HCT116 (cell line): ENCODE measurements around the gene RGS6. TPM values are rescaled to one million over a fixed set of nuclear protein-coding genes. Genes with fewer than 3 reads are reported as not detected.

ENCODE experiments used
- ATAC-seq: fragments of 200-7000 bp; cut with Tn5 transposase; 2 replicates; pipeline ENCODE4 v1.9.1; 2020; ENCODE audit warnings: mild to moderate bottlenecking, moderate library complexity
- BruUV-seq: library from RNA; stranded (reverse); fragments of 400-500 nt; replicated peaks from 2 replicates; lab custom pipeline; 2021; lab: Mats Ljungman, UMichigan
- CTCF ChIA-PET: fragments of 300-600 bp; sonication (Branson Sonifier 250); formaldehyde crosslinking; loops from one replicate; lab custom pipeline; 2021; ENCODE audit warnings: antibody characterized with exemption; lab: Charles Lee
- POLR2A ChIA-PET: fragments of 300-600, 350-600 bp; sonication (Branson Sonifier 250); formaldehyde crosslinking; loops from one replicate; lab custom pipeline; 2021; ENCODE audit warnings: antibody characterized with exemption; lab: Charles Lee
- RAD21 ChIA-PET, 2 experiments: fragments of 300-600 bp; sonication (Branson Sonifier 250); formaldehyde crosslinking; loops; one replicate each; lab custom pipeline; 2023; ENCODE audit warnings: low total read pairs in 2 of 2; ENCODE audit not compliant: uncharacterized antibody in 2 of 2, unreplicated experiment in 2 of 2, low non-redundant PET in 1 of 2; lab: Charles Lee
- DNase-seq: peaks from one replicate; pipeline ENCODE4 v3.0.0-alpha.2; 2010; ENCODE audit warnings: low read depth, low spot score
- H2AFZ ChIP-seq: fragments of 200-600 bp; shearing (Covaris generic), sonication (generic); 2 replicates; pipeline ENCODE4 v1.6.1; 2017; ENCODE audit warnings: low read depth, mixed run types, mixed read lengths, antibody characterized with exemption, low read length; ENCODE audit not compliant: poor library complexity, severe bottlenecking
- H3K27ac ChIP-seq: 2 replicates; pipeline ENCODE4 v1.5.1; 2012; ENCODE audit warnings: low read depth, low read length
- H3K27me3 ChIP-seq: fragments of 200-600 bp; sonication (generic); 2 replicates; pipeline ENCODE4 v1.6.1; 2016; ENCODE audit warnings: mixed run types, low read length, mixed read lengths; ENCODE audit not compliant: insufficient read depth
- H3K36me3 ChIP-seq, 2 experiments: fragments of 200-500 bp in 1 of 2; fragments of 200-600 bp in 1 of 2; sonication (Bioruptor generic) in 1 of 2; sonication (generic) in 1 of 2; 2 replicates each; pipeline versions ENCODE4 v1.5.1 to v1.6.1; 2014 to 2016; ENCODE audit warnings: low read length in 2 of 2, inconsistent platforms in 1 of 2, mixed read lengths in 1 of 2, mixed run types in 1 of 2; ENCODE audit not compliant: insufficient read depth in 2 of 2, control insufficient read depth in 1 of 2
- H3K4me1 ChIP-seq, 2 experiments: fragments of 200-600 bp in 1 of 2; sonication (generic) in 1 of 2; 2 replicates each; pipeline versions ENCODE4 v1.5.1 to v1.6.1; 2012 to 2017; ENCODE audit warnings: low read length in 2 of 2, inconsistent platforms in 1 of 2, mild to moderate bottlenecking in 1 of 2, mixed read lengths in 1 of 2, mixed run types in 1 of 2, moderate library complexity in 1 of 2; ENCODE audit not compliant: insufficient read depth in 2 of 2, control insufficient read depth in 1 of 2
- H3K4me2 ChIP-seq: fragments of 200-600 bp; sonication (generic); 2 replicates; pipeline ENCODE4 v1.6.1; 2017; ENCODE audit warnings: mixed run types, low read length, mixed read lengths
- H3K4me3 ChIP-seq, 2 experiments: fragments of 200-600 bp in 1 of 2; sonication (generic) in 1 of 2; replicated peaks in 1 of 2; 2 replicates each; pipeline ENCODE4 v1.5.1; 2011 to 2016; ENCODE audit warnings: low read length in 2 of 2, control low read depth in 1 of 2, low read depth in 1 of 2, mild to moderate bottlenecking in 1 of 2, mixed read lengths in 1 of 2, mixed run types in 1 of 2
- H3K79me2 ChIP-seq: fragments of 200-600 bp; sonication (generic); 2 replicates; pipeline ENCODE4 v1.6.1; 2017; ENCODE audit warnings: mild to moderate bottlenecking, mixed run types, low read length, moderate library complexity, mixed read lengths; ENCODE audit not compliant: insufficient read depth
- H3K9ac ChIP-seq: fragments of 200-600 bp; sonication (generic); 2 replicates; pipeline ENCODE4 v1.6.1; 2016; ENCODE audit warnings: low read length, mixed read lengths
- H3K9me2 ChIP-seq: fragments of 200-600 bp; sonication (generic), shearing (Covaris generic); 2 replicates; pipeline ENCODE4 v1.6.1; 2017; ENCODE audit warnings: mixed run types, mild to moderate bottlenecking, moderate library complexity; ENCODE audit not compliant: insufficient read depth
- H3K9me3 ChIP-seq, 2 experiments: fragments of 200-500 bp in 1 of 2; fragments of 200-600 bp in 1 of 2; sonication (Bioruptor generic) in 1 of 2; sonication (generic) in 1 of 2; 2 replicates each; pipeline ENCODE4 v1.6.1; 2014 to 2017; ENCODE audit warnings: low read length in 2 of 2, mixed read lengths in 2 of 2, inconsistent platforms in 1 of 2, low read depth in 1 of 2, mild to moderate bottlenecking in 1 of 2, mixed run types in 1 of 2, moderate library complexity in 1 of 2; ENCODE audit not compliant: control insufficient read depth in 1 of 2, insufficient read depth in 1 of 2
- H4K20me1 ChIP-seq: fragments of 200-600 bp; sonication (generic), shearing (Covaris generic); 2 replicates; pipeline ENCODE4 v1.6.1; 2017; ENCODE audit warnings: mixed run types, mild to moderate bottlenecking, moderate library complexity; ENCODE audit not compliant: insufficient read depth
- CEBPB ChIP-seq: IDR thresholded peaks from 2 replicates; pipeline ENCODE4 v1.6.1; 2012; ENCODE audit warnings: low read depth
- ELF1 ChIP-seq: IDR thresholded peaks from 2 replicates; pipeline ENCODE4 v1.6.1; 2012; ENCODE audit warnings: low read depth, borderline replicate concordance
- EZH2 ChIP-seq: fragments of 200-600 bp; sonication (generic); IDR thresholded peaks from 2 replicates; pipeline ENCODE4 v1.6.1; 2017; ENCODE audit warnings: antibody characterized with exemption, mixed run types
- EZH2phosphoT487 ChIP-seq: fragments of 200-600 bp; IDR thresholded peaks from 2 replicates; pipeline ENCODE4 v1.6.1; 2018; ENCODE audit warnings: antibody characterized with exemption, borderline replicate concordance
- FOSL1 ChIP-seq: IDR thresholded peaks from 2 replicates; pipeline ENCODE4 v1.6.1; 2012; ENCODE audit warnings: low read depth
- POLR2A ChIP-seq: IDR thresholded peaks from 2 replicates; pipeline ENCODE4 v1.7.0; 2011; ENCODE audit warnings: borderline replicate concordance; ENCODE audit not compliant: insufficient read depth, insufficient read length; ENCODE audit errors: extremely low read depth
- RAD21 ChIP-seq: IDR thresholded peaks from 2 replicates; pipeline ENCODE4 v1.6.1; 2012; ENCODE audit warnings: low read depth, mild to moderate bottlenecking
- SP1 ChIP-seq: IDR thresholded peaks from 2 replicates; pipeline ENCODE4 v1.6.1; 2012; ENCODE audit warnings: low read depth
- TCF7L2 ChIP-seq: IDR thresholded peaks from 2 replicates; pipeline ENCODE4 v1.7.0; 2011; ENCODE audit warnings: borderline replicate concordance, inconsistent platforms; ENCODE audit not compliant: insufficient read depth, insufficient read length; ENCODE audit errors: extremely low read depth
- YY1 ChIP-seq: IDR thresholded peaks from 2 replicates; pipeline ENCODE4 v1.6.1; 2011; ENCODE audit warnings: low read length, low read depth, moderate library complexity, mild to moderate bottlenecking; ENCODE audit not compliant: insufficient replicate concordance; ENCODE audit errors: extremely low read depth
- ZFX ChIP-seq: fragments of 450-650 bp; IDR thresholded peaks from 2 replicates; pipeline ENCODE4 v1.6.1; 2017
- ZNF274 ChIP-seq: fragments of 200-500 bp; sonication (Bioruptor generic); IDR thresholded peaks from 2 replicates; pipeline ENCODE4 v1.6.1; 2014; ENCODE audit warnings: mild to moderate bottlenecking, low read depth, low read length, inconsistent platforms
- intact Hi-C: fragments of 100-400 bp; cut with micrococcal nuclease; formaldehyde crosslinking; loops from 2 replicates; pipeline ENCODE4 v1.10.0; 2022
- total RNA-seq: library from RNA; stranded (reverse); gene quantifications from one replicate; pipeline ENCODE4 v1.2.1, GENCODE V29; 2021; ENCODE audit not compliant: unreplicated experiment
- TF ChIP-seq, protein P1 (sequence below): IDR thresholded peaks from 2 replicates; pipeline ENCODE4 v1.6.1; 2011; ENCODE audit warnings: mild to moderate bottlenecking, low read length, moderate library complexity; ENCODE audit not compliant: insufficient replicate concordance; ENCODE audit errors: extremely low read depth
- TF ChIP-seq, protein P2 (sequence below): IDR thresholded peaks from 2 replicates; pipeline ENCODE4 v1.6.1; 2012
- TF ChIP-seq, protein P3 (sequence below): IDR thresholded peaks from 2 replicates; pipeline ENCODE4 v1.6.1; 2012
- TF ChIP-seq, protein P4 (sequence below), 3 experiments: fragments of 200-600 bp in 1 of 3; sonication (generic) in 1 of 3; IDR thresholded peaks in 2 of 3; conservative IDR thresholded peaks in 1 of 3; 2 replicates each; pipeline ENCODE4 v1.5.1; 2012 to 2017; ENCODE audit warnings: low read depth in 2 of 3, low read length in 2 of 3, antibody characterized with exemption in 1 of 3, borderline replicate concordance in 1 of 3, control low read depth in 1 of 3, mild to moderate bottlenecking in 1 of 3, mixed read lengths in 1 of 3, mixed run types in 1 of 3, moderate library complexity in 1 of 3; ENCODE audit not compliant: insufficient read depth in 1 of 3

The RGS6 gene
- total RNA-seq, 1 experiment from 2014 or later: 4.7 TPM

DNA sequence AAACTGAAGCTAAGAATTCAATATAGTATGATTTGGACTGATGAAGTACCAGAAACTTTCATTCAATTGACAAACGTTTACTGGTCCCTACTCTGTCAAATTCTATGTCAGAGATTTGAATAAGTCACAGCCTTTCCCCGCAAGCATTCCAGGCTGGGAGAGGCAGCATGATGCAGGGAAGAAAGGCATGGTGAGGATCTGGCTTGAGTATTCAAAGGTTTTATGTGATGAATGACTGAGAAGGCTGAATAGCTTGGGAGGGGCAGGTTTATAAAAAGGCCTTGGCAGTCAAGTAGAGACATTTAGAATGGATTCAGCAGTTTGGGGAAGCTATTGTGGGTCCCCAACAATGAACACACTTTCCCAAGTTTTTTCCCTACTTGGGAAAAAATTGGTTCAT is 529.8 kb downstream of the RGS6 start:
- Histone ChIP-seq H3K4me2 (no peak overlapping the region), H3K9ac (no peak overlapping the region), H4K20me1 (no peaks in the 10 kb centered on the region), H3K79me2 (no peaks in the 10 kb centered on the region), H3K4me1 (peaks cover 14 to 24% of the 10 kb centered on the region in 2 experiments), H3K27me3 (no peaks in the 10 kb centered on the region), H2AFZ (no peak overlapping the region), H3K9me2 (no peaks in the 10 kb centered on the region), H3K27ac (no peak overlapping the region), H3K4me3 (no peak overlapping the region), H3K9me3 (no peaks in the 10 kb centered on the region), H3K36me3 (no peaks in the 10 kb centered on the region)
- no TSS peak for BruUV-seq
- ChIA-PET RAD21 (no interaction called here), POLR2A (no interaction called here), CTCF (no interaction called here)
- intact Hi-C loops: loop anchor here (5.0 kb wide), 1 partner anchor 1000 kb away; no protein-coding TSS in a partner anchor
- no peak for ATAC-seq
- TF ChIP-seq, protein P1, sequence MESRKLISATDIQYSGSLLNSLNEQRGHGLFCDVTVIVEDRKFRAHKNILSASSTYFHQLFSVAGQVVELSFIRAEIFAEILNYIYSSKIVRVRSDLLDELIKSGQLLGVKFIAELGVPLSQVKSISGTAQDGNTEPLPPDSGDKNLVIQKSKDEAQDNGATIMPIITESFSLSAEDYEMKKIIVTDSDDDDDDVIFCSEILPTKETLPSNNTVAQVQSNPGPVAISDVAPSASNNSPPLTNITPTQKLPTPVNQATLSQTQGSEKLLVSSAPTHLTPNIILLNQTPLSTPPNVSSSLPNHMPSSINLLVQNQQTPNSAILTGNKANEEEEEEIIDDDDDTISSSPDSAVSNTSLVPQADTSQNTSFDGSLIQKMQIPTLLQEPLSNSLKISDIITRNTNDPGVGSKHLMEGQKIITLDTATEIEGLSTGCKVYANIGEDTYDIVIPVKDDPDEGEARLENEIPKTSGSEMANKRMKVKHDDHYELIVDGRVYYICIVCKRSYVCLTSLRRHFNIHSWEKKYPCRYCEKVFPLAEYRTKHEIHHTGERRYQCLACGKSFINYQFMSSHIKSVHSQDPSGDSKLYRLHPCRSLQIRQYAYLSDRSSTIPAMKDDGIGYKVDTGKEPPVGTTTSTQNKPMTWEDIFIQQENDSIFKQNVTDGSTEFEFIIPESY: no peak
- no peak for TF ChIP-seq RAD21
- no peak for TF ChIP-seq ZNF274
- no peak for TF ChIP-seq YY1
- TF ChIP-seq CEBPB: no peak
- TF ChIP-seq EZH2: no peak
- TF ChIP-seq, protein P2, sequence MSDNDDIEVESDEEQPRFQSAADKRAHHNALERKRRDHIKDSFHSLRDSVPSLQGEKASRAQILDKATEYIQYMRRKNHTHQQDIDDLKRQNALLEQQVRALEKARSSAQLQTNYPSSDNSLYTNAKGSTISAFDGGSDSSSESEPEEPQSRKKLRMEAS: no peak
- no peak for TF ChIP-seq EZH2phosphoT487
- no peak for TF ChIP-seq ELF1
- TF ChIP-seq, protein P3, sequence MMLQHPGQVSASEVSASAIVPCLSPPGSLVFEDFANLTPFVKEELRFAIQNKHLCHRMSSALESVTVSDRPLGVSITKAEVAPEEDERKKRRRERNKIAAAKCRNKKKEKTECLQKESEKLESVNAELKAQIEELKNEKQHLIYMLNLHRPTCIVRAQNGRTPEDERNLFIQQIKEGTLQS: no peak
- TF ChIP-seq TCF7L2: no peak
- TF ChIP-seq, protein P4, sequence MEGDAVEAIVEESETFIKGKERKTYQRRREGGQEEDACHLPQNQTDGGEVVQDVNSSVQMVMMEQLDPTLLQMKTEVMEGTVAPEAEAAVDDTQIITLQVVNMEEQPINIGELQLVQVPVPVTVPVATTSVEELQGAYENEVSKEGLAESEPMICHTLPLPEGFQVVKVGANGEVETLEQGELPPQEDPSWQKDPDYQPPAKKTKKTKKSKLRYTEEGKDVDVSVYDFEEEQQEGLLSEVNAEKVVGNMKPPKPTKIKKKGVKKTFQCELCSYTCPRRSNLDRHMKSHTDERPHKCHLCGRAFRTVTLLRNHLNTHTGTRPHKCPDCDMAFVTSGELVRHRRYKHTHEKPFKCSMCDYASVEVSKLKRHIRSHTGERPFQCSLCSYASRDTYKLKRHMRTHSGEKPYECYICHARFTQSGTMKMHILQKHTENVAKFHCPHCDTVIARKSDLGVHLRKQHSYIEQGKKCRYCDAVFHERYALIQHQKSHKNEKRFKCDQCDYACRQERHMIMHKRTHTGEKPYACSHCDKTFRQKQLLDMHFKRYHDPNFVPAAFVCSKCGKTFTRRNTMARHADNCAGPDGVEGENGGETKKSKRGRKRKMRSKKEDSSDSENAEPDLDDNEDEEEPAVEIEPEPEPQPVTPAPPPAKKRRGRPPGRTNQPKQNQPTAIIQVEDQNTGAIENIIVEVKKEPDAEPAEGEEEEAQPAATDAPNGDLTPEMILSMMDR (IDR thresholded peaks at IDR 0.05 in 2 of 3, conservative IDR thresholded peaks at IDR 0.05 in 1 of 3; ENCODE audit: borderline replicate concordance in 1 of 3, insufficient read depth in 1 of 3, low read depth in 2 of 3, low read length in 2 of 3): no peak
- no peak for TF ChIP-seq FOSL1
- no peak for TF ChIP-seq SP1
- no peak for TF ChIP-seq ZFX
- no peak for TF ChIP-seq POLR2A
- DNase-seq: no peak
